Measurements from ENCODE around the gene LFNG.
A peak's percentile ranks its signal among the peaks of the same experiment; 100 is the strongest.

LFNG gene, protein sequence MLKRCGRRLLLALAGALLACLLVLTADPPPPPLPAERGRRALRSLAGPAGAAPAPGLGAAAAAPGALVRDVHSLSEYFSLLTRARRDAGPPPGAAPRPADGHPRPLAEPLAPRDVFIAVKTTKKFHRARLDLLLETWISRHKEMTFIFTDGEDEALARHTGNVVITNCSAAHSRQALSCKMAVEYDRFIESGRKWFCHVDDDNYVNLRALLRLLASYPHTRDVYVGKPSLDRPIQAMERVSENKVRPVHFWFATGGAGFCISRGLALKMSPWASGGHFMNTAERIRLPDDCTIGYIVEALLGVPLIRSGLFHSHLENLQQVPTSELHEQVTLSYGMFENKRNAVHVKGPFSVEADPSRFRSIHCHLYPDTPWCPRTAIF

DNA sequence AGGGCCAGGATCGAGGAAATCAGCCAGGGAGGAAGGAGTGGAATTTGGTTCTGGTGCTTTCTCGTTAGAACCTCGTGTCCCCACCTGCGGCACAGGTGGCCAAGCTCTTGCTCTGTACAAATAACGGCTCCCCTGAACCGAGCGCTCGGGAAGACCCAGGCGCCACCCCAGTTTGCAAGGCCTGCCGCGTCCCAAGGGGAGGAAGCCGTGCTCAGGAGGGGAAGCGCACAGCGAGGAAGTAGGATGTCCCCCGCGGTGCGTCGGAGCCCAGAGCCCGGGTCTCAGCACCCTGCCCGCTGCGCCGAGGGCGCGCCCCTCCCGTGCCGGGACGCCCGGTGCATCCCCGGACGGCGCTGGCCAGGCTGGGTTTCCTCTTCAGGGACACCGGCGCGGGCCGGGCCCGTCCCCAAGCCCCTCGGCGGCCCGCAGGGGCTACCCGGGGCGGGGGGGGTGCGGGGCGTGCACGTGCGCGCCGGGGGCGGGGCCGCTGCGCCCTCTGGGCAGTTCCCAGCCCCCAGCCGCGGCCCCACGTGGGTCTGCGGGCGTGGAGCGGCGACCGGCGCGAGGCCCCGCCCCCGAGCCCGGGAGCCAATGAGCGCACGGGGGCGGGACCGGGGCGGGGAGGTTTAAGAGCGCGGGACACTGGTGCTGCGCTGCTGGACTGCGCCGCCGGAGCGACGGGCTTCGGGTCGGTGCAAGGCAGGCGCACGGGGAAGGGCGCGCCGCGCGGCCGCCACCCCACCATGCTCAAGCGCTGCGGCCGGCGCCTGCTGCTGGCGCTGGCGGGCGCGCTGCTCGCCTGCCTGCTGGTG, at the start of gene LFNG:
LFNG (plus strand) TSS at position 656 of the 812 bp plus-strand sequence; CDS start at position 744, 88 bp downstream.
- peaks cover 23% of the 10 kb centered on the region for H3K36me3 Mint-ChIP-seq (ENCODE audit: low read depth)
- H3K27ac Mint-ChIP-seq: peak within 1 kb of the TSS; percentile 71
- peaks cover 14% of the 10 kb centered on the region for H3K27me3 Mint-ChIP-seq (ENCODE audit: low read depth)
- H3K4me3 Mint-ChIP-seq: peak within 1 kb of the TSS; percentile 96
- peaks cover 19% of the 10 kb centered on the region for H3K4me1 Mint-ChIP-seq (ENCODE audit: low read depth)
- peak; percentile 89 for DNase-seq (ENCODE audit: low spot score)
- H3K9me3 Mint-ChIP-seq: no peaks in the 10 kb centered on the region

DNA sequence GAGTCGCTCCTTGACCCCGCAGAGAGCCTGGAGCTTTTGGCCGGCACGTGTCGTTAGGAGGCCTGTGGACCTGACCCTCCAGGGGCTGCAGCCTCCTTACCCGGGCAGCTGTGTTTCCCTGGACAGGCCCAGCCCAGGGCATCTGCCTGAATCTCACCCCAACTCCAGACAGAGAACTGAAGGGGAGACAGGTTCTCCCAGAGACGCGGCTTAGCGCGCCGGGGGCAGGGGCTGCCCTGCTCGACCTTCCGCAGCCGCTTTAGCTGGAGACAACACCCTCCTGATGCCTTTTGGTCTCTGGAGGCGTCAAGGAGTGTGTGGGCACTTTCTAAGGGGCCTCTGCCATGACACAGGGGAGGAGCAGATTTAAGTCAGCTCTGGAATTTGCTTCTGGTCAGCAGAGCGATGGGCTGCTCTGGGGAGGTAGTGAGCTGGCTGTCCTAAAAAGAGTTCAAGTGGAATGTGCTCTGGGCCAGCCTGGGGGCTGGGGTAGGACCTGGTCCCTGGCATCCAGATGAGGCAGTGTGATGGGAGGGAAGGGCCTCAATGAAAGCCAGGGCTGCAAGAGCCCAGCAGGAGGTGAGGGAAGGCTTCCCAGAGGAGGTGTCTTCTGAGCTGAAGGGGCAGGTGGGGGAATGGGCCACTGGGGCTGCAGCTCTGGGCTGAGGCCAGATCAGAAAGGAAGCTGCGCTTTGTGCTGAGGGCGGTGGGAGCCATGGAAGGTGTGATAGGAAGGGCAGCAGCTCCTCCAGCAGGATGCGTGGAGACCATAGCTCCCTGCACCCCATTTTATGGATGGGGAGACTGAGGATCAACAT, 49.2 kb upstream of the LFNG start:
- H3K4me3 Mint-ChIP-seq: no peak overlapping the region
- no peaks in the 10 kb centered on the region for H3K36me3 Mint-ChIP-seq (ENCODE audit: low read depth)
- H3K27ac Mint-ChIP-seq: no peak overlapping the region
- no peaks in the 10 kb centered on the region for H3K9me3 Mint-ChIP-seq
- H3K4me1 Mint-ChIP-seq (ENCODE audit: low read depth): peaks cover 2% of the 10 kb centered on the region
- H3K27me3 Mint-ChIP-seq (ENCODE audit: low read depth): peaks cover 13% of the 10 kb centered on the region
- no peak for DNase-seq (ENCODE audit: low spot score)

DNA sequence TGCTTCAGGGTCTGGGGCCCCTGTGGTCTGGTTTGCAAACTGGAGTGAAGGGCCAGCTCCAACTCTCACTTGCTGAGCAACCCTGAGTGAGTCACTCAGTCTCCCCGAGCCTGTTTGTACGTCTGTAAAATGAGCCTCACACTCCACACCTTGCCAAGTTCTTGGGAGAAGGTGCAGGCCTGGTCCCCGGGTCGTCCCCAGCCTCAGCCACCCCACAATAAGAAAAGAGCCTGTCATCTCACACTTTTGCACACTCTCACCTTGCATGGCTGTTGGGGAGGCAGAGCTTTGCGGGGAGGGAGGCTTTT, 48.6 kb upstream of the LFNG start:
- Mint-ChIP-seq H3K27ac (no peak overlapping the region), H3K27me3 (ENCODE audit: low read depth) (peaks cover 13% of the 10 kb centered on the region), H3K36me3 (ENCODE audit: low read depth) (no peaks in the 10 kb centered on the region), H3K4me1 (ENCODE audit: low read depth) (peaks cover 2% of the 10 kb centered on the region), H3K4me3 (no peak overlapping the region), H3K9me3 (no peaks in the 10 kb centered on the region)
- DNase-seq (ENCODE audit: low spot score): no peak

DNA sequence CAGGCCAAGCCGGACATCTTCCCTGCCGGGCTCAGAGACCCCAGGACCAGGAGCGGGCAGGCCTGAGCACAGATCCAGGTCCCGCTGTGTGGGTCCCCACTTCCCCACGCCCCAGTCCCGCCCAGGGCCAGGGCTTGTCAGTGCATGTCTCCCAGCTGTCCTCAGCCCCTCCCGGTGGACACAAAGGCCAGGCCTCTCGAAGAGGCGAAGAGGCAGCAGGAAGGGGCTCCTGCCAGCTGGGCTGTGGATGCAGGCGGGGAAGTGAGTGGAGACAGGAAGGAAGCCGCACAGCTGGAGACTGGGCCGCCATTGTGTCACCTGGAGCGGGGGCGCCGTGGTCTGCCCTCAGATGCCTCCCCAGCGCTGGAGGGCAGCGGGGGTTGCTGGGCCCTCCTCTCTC, 48.2 kb upstream of the LFNG start:
- H3K9me3 Mint-ChIP-seq: no peaks in the 10 kb centered on the region
- no peak for DNase-seq (ENCODE audit: low spot score)
- H3K4me3 Mint-ChIP-seq: no peak overlapping the region

DNA sequence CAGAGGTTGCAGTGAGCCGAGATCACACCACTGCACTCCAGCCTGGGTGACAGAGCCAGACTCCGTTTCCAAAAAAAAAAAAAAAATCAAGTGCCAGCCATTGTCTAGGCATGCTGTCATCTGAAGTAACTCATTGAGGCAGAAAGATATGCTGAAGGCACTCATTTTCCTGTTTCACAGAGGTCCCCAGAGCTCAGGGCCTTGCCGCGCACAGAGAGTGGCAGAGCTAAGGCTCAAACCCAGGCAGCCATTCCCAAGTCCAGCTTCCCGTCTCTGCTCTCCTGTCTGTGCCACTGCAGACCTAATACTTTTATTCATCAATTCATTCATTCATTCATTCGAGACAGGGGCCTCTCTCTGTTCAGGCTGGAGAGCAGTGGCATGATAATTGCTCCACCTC, 46.8 kb upstream of the LFNG start:
- no peak for DNase-seq (ENCODE audit: low spot score)
- no peak overlapping the region for H3K27ac Mint-ChIP-seq
- H3K9me3 Mint-ChIP-seq: no peaks in the 10 kb centered on the region
- H3K36me3 Mint-ChIP-seq (ENCODE audit: low read depth): no peaks in the 10 kb centered on the region
- no peak overlapping the region for H3K4me3 Mint-ChIP-seq
- H3K27me3 Mint-ChIP-seq (ENCODE audit: low read depth): peaks cover 13% of the 10 kb centered on the region
- H3K4me1 Mint-ChIP-seq (ENCODE audit: low read depth): peaks cover 2% of the 10 kb centered on the region

More for the DNA sequence above, 48.2 kb upstream of the LFNG start:
- H3K4me1 Mint-ChIP-seq (ENCODE audit: low read depth): peaks cover 2% of the 10 kb centered on the region
- no peaks in the 10 kb centered on the region for H3K36me3 Mint-ChIP-seq (ENCODE audit: low read depth)
- H3K27me3 Mint-ChIP-seq (ENCODE audit: low read depth): peaks cover 13% of the 10 kb centered on the region
- H3K27ac Mint-ChIP-seq: no peak overlapping the region

DNA sequence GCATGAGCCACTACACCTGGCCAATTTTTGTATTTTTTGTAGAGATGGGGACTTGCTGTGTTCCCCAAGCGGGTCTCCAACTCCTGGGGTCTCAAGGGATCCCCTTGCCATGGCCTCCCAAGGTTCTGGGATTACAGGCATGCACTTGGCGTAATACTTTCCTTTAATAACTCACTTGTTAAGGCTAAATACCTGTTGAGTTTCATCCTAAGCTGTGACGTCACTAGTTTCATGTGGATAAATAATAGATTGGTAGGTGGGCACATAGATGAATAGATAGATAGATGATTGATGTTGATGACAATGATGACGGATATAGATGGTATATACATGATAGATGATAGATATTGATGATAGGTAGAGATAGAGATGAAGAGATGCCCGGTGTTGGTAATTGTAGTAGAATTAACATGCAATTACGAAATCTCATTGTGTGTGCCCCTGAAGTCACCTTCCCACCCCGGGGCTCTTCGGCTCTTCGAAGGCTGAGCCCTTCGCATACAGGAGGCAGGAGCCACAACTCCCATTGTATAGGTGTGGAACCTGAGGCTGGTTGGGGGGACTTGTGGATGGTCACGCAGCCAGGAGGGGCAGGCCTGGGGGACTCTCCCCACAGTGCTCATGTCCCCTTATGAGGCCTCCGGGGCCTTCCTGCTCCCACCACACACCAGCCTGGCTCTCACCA, 45.9 kb upstream of the LFNG start:
- no peak for DNase-seq (ENCODE audit: low spot score)
- peaks cover 2% of the 10 kb centered on the region for H3K4me1 Mint-ChIP-seq (ENCODE audit: low read depth)
- no peaks in the 10 kb centered on the region for H3K36me3 Mint-ChIP-seq (ENCODE audit: low read depth)
- no peak overlapping the region for H3K4me3 Mint-ChIP-seq
- H3K27me3 Mint-ChIP-seq (ENCODE audit: low read depth): peaks cover 13% of the 10 kb centered on the region
- H3K27ac Mint-ChIP-seq: no peak overlapping the region
- no peaks in the 10 kb centered on the region for H3K9me3 Mint-ChIP-seq

DNA sequence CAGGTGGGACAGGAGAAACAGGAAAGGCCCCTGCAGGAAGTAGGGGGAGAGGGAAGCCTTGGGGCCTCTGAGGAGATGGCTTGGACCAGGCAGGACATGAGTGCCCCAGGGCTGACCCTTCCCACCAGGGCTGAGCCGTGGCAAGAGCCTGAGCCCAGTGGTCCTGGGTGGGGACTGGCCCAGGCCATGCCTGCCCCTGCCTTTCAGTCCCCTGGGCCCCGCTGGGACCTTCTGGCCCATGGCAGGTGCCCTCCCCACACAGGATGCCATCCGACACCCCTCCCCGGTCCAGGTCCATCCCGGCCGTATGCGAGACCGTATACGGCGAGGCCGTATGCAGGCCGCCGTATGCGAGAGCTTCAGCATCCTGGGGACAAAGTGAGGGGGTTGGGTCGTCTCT, 45.4 kb upstream of the LFNG start:
- H3K4me1 Mint-ChIP-seq (ENCODE audit: low read depth): no peaks in the 10 kb centered on the region
- H3K27ac Mint-ChIP-seq: no peak overlapping the region
- DNase-seq (ENCODE audit: low spot score): no peak
- no peaks in the 10 kb centered on the region for H3K9me3 Mint-ChIP-seq
- H3K27me3 Mint-ChIP-seq (ENCODE audit: low read depth): peaks cover 11% of the 10 kb centered on the region
- no peak overlapping the region for H3K4me3 Mint-ChIP-seq
- H3K36me3 Mint-ChIP-seq (ENCODE audit: low read depth): no peaks in the 10 kb centered on the region

DNA sequence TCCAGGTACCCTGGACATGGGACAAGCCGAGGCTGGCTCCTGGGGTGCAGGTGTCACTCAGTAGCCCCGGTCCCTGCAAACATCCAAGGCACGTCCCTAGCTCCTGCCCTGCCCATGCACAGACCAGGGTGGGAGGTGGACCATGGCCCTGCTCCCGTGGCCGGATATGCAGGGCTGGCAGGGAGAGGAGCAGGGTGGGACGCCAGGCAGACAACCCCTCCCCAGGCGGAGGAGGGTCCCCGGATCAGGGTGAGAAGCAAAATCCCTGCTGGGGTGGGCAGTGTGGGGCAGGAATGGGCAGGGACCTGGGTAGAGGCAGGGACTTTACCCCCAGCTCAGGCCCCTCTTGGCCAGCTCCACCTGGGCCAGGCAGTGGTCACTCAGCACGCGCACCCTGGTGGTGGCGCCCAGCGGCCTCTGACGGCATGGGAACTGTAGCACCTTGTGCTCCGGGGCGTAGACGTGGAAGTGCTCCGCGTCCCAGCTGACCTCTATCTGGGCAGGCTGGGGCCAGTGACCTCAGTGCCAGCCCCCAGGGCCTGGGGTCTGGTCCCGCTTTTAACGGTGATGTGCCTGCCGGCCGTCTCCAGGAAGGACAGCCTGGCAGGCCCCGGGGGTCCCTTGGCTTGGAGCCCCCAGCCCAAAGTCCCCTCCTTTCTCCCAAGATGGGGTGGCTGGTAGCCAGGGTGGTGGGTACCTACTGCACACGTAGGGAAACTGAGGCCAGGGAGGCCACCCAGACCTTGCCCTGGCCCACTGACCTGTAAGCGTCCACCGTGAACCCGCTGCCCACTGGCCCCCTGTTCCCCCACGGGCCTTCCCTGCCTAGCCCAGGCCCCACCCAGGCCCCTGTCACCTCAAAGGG, 44.5 kb upstream of the LFNG start:
- H3K36me3 Mint-ChIP-seq (ENCODE audit: low read depth): no peaks in the 10 kb centered on the region
- peaks cover 4% of the 10 kb centered on the region for H3K27me3 Mint-ChIP-seq (ENCODE audit: low read depth)
- DNase-seq (ENCODE audit: low spot score): no peak
- no peaks in the 10 kb centered on the region for H3K9me3 Mint-ChIP-seq
- H3K4me1 Mint-ChIP-seq (ENCODE audit: low read depth): no peaks in the 10 kb centered on the region
- no peak overlapping the region for H3K4me3 Mint-ChIP-seq
- H3K27ac Mint-ChIP-seq: no peak overlapping the region

DNA sequence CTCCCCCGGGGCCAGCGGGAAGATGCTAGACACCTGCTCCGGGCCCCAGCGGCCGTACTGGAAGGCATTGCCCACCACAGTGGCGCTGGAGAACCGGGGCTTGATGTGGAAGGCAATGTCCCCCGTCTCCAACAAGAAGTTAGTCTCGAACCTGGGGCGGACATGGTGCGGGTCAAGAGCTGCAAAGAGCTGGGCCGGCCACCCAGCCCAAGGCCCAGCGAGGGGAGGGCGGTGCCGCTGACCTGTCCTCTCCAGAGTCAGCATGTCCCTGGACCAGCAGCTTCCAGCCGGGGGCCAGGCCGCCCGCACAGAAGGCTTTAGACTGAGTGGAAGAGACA, 43.9 kb upstream of the LFNG start:
- no peak for DNase-seq (ENCODE audit: low spot score)
- H3K4me1 Mint-ChIP-seq (ENCODE audit: low read depth): no peaks in the 10 kb centered on the region
- no peaks in the 10 kb centered on the region for H3K9me3 Mint-ChIP-seq

DNA sequence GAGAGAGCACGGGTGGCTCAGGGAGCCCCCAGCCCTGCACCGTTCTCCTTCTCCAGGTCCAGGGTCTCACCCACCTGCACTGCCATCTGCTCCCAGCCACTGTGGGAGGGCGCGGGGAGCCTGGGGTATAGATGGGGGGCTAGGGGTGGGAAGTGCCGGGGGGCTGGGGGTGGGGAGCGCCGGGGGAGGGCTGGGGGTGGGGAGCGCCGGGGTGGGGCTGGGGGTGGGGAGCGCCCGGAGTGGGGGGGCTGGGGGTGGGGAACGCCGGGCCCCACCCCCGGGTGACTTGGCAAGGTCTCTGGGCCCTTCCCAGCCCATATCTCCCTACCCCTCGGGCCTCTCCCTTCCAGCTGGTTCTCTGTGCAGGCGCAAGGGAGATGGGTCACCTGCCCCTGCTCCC, 43.3 kb upstream of the LFNG start, which contains the start of gene GRIFIN:
GRIFIN (minus strand) TSS at position 101 of the 400 bp plus-strand sequence; CDS start at position 86, 15 bp downstream.
- no peaks in the 10 kb centered on the region for H3K27me3 Mint-ChIP-seq (ENCODE audit: low read depth)
- H3K9me3 Mint-ChIP-seq: no peaks in the 10 kb centered on the region
- no peaks in the 10 kb centered on the region for H3K4me1 Mint-ChIP-seq (ENCODE audit: low read depth)
- H3K27ac Mint-ChIP-seq: no peak within 1 kb of the TSS
- DNase-seq (ENCODE audit: low spot score): no peak
- H3K4me3 Mint-ChIP-seq: no peak within 1 kb of the TSS
- H3K36me3 Mint-ChIP-seq (ENCODE audit: low read depth): no peaks in the 10 kb centered on the region

More for the DNA sequence above, 43.9 kb upstream of the LFNG start:
- H3K4me3 Mint-ChIP-seq: no peak overlapping the region
- peaks cover 1% of the 10 kb centered on the region for H3K27me3 Mint-ChIP-seq (ENCODE audit: low read depth)
- no peaks in the 10 kb centered on the region for H3K36me3 Mint-ChIP-seq (ENCODE audit: low read depth)
- H3K27ac Mint-ChIP-seq: no peak overlapping the region

DNA sequence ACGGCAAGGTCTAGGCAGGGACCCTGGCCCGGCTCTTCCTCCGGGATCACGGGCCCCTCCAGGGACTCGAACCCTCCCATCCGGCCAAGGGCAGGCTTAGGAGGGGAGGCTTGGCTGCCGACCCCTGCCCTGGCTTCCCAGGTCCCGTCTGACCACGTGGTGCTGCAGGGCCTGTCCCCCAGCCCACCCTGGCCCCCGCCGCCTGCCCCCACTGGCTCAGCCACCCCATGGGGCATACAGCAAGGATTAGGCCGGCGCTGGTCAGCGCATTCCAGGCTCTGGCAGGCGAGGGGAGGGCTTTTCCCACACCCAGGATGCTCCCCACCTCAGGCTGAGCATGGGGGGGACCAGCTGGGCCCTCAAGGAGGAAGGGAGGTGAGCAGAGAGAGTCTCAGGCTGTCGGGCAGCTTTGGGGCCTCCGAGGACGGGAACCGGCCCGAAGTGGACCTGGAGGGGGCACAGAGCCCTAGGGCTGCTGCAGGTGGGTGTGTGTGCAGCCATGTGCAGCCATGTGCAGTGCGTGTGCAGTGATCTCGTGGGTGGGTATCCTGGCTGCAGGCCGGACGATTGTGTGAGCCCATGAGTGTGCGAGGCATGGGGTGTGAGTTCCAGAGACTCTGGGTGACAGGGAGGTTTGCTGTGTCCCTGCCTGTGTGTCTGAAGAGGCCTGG, 42.7 kb upstream of the LFNG start:
- H3K27ac Mint-ChIP-seq: no peak overlapping the region
- H3K36me3 Mint-ChIP-seq (ENCODE audit: low read depth): no peaks in the 10 kb centered on the region
- no peak for DNase-seq (ENCODE audit: low spot score)
- no peaks in the 10 kb centered on the region for H3K4me1 Mint-ChIP-seq (ENCODE audit: low read depth)
- no peaks in the 10 kb centered on the region for H3K27me3 Mint-ChIP-seq (ENCODE audit: low read depth)
- H3K9me3 Mint-ChIP-seq: no peaks in the 10 kb centered on the region
- no peak overlapping the region for H3K4me3 Mint-ChIP-seq
